GM21576 (cell line): Measurements from ENCODE around the gene TRUB1.
"Not testable (repeated sequence)": the region's sequence is repeated elsewhere in the genome, so short reads cannot be mapped to it uniquely, and the experiment has no call there.

ENCODE experiments used
- ATAC-seq: cut with Tn5 transposase; IDR thresholded peaks from one replicate; pipeline ENCODE4 v1.9.1; 2021; ENCODE audit warnings: mild to moderate bottlenecking, moderate library complexity; ENCODE audit not compliant: unreplicated experiment

Gene TRUB1

DNA sequence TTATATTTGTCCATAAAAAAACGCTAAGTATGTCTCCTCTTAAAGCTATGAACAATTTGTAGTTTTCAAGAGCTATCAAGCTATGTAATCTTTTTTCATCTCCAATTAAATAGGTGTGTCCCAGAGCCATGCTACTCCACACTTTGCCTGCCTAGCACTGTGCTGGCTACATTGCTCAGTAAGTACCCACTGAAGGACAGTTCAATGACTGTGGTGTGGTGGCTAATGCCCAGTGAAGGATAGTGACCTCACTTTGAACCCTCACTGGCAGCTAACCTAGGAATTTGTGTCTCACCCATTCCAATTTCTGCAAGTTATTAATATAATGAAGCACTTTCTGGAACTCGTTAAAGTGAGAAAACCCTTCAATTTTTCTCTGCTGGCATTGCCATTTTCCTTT, 14.4 kb upstream of the TRUB1 start:
- no peak for ATAC-seq

DNA sequence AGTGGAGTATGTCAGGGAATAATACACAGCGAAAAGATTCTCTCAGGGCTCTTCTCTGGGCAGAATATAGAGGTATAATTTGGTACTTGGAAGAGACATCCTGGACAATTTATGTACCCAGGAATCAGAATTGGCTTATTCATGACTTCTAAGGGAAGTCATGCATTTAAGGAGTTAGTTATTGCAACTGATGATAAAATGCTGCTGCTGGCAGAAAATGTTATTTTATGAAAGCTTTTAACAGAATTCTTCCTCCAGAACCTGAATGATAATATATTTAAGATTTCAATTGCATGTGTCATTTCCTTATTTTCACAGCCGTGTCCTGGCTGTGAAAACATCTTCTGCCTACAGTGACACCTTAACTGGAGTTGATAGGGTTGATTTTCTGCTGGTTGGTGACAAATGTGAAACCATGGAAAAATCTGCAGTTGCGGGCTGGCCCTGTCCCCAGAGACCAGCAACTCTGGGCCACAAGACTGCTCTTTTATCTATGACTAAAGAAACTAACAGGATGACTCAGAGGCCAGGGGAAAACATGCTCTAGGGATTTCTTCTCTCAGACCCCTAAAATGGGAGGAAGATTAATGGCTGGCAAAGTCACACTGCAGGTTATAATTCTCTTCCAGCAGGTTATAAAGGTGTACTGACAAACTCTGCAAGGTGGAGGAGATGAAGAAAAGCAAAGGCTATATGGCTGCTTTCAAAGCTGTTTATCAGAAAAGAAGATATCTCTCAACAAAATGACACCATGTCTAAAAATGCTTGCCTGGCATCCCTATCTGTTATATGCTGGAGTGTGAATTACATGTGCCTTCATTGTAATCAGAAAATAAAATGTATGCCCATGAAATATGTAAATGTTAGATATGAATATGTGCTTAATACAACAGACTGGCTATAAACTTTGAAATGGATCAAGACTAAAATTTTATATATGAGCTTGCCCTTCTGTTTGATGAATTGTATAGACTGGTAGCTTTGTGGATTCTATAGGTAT, 12.1 kb upstream of the TRUB1 start:
- peak; percentile 88 for ATAC-seq

DNA sequence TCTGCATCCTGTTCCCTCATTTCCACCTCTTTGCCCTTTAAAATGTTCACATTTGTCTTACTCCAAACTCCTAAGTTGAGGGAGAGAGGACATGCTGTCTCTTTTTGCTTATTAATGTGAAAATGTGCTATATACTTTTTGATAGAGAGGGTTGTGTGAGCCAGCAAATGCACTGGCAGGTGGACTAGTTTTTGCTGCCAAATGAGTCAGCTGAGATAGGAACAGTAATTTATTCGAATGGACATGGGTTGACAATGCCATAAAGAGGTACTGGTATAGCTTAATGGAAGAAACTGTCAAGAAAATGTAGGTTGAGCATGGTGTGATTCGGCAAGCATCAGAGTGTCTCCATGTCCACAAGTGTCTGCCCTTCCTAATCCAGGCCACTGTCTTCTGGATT, 9.2 kb upstream of the TRUB1 start:
- no peak for ATAC-seq

DNA sequence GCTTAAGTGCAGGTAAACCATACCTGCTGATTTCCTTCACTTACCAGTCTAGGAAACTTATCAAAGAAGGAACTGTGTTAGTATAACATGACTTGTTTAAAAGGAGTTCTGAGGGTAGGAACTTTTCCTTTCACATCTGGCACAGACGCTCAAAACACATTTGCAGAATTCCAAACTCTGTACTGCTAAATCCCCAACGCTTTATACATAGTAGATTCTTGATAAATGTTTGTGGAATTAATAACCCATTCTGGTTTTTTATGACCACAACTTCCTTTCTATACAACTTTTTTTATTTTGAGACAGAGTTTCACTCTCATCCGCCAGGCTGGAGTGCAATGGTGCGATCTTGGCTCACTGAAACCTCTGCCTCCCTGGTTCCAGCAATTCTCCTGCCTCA, 7.7 kb upstream of the TRUB1 start:
- no peak for ATAC-seq

DNA sequence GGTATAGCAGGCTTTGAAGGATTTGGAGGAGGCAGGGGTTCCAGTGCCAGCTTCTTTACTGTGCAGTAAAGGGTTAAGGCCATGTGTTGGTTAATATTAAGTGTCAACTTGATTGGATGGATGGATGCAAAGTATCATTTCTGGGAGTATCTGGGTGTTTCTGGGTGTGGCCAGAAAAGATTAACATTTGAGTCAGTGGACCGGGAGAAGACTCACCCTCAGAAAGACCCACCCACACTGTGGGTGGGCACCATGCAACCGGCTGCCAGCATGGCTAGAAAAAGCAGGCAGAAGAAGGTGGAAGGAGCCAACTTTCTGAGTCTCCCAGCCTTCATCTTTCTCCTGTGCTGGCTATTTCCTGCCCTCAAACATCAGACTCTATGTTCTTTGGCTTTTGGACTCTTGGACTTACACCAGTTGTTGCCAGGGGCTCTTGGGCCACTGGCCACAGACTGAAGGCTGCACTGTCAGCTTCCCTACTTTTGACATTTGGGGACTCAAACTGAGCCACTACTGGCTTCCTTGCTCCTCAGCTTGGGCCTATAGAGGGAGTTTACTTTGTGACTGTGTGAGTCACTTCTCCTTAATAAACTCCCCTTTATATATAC, 6.8 kb upstream of the TRUB1 start:
- ATAC-seq = no peak

DNA sequence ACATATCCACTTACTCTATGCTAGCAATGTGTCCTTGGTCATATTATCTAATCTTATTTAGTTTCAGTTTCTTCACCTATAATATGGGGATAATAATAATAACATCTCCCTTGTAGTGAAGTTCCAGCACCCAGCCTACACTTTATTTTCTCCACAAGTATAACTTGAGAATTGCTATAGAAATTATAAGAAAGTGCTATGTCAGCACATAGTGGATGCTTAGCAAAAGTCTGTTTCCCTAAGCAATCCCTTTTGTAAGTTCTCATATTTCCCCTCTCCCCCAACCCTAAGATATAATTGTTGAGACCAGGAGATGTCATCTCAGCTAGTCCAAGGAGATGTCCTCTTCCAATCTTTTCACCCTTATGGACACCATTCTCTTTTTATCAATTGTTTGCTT, 5.8 kb upstream of the TRUB1 start:
- ATAC-seq = no peak

DNA sequence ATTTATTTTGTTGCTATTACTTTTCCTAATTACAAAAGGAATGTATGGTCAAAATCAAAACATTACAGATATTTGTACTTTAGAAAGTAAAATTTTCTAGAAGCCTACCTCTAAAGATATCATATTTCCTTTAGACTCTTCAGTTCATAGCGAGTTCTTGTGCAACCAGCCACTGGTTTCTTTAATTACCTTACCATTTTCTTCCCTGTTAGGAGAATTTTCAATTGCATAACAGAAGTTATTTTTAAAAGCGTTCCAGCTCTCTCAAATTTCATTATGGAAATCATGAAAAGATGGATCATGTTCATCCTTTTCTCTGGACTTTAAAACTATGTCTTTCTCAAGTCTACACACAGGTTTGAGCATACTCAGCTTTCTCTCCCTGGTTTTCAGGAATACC, 5.0 kb upstream of the TRUB1 start:
- ATAC-seq = no peak

DNA sequence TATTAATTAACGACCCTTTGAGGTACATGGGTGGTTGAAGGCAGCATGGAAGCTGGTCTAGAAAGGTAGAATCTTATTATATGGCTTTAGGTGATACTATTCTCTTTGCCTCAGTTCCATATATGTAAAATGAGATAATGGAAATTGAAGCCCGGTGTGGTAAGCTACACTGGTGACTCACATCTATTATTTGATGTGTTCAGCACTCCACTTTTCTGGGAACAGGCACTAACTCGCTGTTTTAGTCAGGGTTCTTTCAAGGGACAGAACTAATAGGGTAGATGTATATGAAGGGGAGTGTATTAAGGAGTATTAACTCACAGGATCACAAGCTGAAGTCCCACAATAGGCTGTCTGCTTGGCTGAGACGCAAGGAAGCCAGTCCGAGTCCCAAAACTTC, 4.4 kb upstream of the TRUB1 start:
- ATAC-seq = no peak

DNA sequence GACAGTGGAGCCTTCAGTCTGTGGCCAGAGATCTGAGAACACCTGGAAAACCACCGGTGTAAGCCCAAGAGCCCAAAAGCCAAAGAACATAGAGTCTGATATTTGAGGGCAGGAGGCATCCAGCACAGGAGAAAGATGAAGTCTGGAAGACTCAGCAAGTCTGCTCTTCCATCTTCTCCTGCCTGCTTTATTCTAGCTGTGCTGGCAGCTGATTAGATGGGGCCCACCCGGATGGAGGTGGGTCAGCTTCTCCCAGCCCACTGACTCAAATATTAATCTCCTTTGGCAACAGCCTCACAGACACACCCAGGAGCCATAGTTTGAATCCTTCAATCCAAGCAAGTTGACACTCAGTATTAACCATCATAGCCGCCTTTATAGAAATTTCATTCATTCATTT, 4.0 kb upstream of the TRUB1 start:
- not testable (repeated sequence) for ATAC-seq

DNA sequence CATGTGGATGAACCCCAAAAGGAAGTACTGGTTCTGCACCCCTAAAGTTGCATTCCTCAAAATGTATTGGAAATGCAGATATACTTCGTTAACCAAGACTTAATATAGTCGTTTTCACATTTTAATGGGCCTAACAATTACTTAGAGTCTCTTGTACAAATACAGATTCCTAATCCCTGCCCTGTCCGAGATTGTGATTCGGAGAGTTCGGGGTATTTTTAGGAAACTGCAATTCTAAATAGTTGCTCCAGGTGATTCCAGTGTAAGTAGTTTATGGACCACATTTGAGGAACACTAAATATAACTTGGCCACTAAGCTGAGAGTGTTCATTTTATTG, 830 bp downstream of the TRUB1 start:
- no peak for ATAC-seq

DNA sequence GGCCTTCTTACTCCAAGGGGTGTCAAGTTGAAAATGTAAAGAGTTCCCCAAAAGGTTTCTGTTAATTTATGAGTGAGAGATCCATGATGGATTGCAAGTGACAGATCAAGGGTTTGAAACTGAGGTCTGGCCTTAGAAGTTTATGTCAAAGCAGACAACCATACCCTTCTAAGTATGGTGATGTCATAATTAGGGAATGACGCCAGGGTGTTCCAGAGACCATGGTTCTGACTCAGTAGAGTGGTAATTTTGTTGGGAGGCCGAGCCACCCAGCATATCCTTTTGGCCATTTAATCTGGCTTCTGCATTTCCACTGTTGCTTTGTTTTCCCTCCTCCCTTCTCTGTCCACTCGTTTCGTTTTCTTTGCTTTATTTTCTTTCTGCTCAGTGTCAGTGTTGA, 2.7 kb downstream of the TRUB1 start:
- ATAC-seq = no peak

DNA sequence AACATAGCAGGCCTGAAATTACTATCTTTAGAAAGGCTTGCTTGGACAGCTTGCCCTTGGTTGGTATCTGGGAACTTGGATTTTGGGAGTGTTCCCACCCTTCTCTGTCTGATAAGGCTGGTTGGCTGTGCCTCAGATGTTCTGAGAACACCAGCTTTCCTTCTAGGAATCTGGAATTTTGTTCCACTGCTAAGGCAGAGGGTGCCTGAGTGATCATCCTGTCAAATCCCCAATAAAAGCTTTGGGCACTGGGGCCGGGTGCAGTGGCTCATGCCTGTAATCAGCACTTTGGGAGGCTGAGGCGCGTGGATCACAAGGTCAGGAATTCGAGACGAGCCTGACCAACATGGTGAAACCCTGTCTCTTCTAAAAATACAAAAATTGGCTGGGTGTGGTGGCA, 5.0 kb downstream of the TRUB1 start:
- ATAC-seq = no peak

DNA sequence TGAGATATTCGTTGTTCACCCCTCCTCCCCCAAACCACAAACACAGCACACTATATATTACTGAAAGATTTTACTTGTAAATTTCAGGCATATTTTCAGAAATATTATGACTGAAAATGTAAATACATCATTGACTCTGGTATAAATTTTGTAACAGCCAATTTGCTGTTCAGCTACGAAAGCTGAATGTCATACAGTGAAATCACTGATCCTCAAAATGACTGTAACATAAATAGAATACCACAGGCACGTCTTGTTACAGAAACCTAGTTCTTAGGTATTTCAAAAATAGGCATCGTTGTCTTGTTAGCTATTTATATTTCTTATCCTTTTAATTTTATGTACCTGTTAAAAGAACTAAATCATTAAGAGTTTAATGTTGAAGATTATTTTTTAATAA, 15.1 kb downstream of the TRUB1 start:
- ATAC-seq = peak; percentile 65

DNA sequence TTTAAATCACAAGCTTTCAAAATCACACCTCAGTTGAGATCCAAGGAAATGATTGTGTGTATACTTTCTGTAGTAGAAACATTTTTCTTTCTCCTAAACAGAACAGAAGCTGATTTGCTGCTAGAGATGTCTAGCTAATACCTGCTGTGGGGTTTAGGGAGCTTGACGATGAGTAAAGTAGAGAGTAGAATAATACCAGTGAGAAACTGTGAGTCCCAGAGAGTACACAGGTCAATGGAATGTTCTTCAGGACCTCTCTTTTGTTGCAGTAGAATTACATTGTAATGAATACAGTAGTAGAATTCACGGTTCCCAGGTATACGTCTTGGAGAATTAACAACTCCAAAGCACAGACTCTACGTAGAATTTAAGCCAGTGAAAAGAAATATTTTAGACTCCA, 18.0 kb downstream of the TRUB1 start:
- no peak for ATAC-seq

DNA sequence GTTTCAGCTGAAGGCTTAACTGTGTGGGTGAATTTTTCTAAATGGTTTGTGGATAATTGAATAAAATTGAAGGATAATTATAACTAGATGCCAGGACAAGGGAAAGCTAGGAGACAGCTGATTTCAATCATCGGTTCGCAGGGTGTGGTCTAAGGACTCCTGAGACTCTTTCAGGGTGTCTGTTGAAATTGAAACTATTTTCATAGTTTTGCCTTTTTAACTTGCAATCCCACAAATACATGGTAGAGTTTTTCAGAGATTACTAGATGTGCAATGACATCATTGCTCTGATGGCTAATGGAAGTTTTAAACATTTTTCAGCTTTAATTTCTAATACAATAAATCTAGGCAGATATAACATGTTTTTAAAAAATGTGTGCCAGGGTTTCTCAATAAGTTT, 18.5 kb downstream of the TRUB1 start:
- peak; percentile 38 for ATAC-seq

DNA sequence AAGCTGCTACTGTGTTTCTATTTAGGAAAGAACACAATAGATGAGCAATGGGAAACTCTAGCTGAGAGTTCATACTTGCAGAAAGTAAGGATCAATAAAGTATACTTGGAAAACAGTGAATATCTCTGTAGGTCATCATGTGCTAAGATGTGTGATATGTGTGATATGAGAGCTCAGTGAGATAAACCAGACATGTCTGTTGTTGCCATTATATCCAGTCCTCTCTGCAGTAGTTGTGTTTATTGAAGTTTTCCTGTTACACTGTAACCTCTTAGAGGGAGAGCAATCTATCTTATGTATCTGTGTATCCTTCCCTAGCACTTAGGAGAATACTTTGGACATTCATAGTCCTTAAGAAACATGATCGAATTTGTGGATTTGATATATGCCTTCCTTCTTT, 19.1 kb downstream of the TRUB1 start:
- no peak for ATAC-seq

DNA sequence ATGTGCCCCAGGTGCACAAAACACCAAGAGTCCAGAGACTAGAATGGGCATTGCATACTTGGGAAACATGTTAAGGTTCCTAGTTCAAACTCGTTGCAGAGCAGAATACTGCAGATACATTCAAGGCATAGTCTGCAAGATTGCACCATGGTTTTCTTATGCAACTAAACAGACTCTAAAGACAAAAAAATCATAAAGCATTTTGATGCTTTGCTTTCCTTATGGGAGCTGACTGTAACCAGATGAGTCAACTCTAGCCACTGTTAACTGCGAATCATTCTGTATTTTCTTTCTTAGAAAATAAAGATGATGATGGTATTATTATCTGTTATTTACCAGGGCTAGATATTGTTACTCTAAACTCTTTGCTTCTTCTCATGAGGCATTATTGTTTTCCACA, 19.7 kb downstream of the TRUB1 start:
- ATAC-seq = no peak

DNA sequence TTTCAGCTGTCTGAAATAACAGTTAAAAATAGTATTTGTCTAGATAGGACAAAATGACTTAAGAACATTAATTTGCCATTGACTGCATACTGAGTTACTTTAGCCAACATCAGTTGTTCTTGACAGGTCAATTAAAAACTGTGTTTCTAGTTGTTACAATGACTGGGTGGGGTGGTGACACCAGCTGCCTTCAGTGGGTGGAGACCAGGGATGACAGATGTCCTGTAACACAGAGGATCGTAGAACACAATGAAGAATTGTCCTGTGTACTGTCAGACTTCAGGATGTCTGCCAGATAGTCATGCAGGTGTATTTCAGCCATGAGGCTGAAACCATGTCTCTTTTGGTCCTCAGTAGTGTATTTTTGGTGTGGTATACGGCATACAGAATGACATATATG, 24.4 kb downstream of the TRUB1 start:
- no peak for ATAC-seq

DNA sequence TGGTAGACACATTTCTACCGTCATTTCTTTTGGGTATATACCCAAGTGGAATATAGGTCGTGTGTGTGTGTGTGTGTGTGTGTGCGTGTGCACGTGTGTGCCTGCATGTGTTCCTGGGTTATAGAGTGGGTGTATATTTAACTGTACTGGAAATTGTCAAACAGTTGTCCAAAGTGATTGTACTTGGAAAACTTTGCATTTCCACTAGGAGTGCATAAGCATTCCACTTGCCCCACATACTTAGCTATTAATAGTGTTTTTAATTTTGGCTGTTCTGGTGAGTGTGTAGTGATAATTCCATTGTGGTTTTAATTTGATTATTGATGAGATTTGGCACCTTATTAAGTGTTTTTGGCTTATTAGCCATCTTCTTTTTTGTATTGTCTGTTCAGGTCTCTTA, 25.9 kb downstream of the TRUB1 start:
- no peak for ATAC-seq

DNA sequence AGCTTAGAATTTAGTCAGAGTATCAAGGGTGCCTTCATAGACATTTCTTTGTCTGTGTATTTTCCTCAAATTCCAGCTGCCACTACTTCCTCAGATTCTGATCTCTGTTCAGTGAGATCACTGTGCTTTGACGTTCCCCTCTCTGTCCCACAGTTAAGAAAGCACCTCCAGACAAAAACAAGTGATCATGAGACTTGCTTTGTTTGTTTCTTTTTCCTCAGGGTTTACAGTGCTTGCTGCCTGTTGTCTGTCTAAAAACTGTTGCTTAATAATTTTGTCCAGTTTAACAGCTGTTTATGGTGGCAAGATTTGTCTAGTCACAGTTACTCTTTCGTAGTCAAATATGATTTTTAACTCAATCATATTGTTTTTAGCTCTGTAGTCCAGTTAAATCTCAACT, 29.1 kb downstream of the TRUB1 start:
- no peak for ATAC-seq

DNA sequence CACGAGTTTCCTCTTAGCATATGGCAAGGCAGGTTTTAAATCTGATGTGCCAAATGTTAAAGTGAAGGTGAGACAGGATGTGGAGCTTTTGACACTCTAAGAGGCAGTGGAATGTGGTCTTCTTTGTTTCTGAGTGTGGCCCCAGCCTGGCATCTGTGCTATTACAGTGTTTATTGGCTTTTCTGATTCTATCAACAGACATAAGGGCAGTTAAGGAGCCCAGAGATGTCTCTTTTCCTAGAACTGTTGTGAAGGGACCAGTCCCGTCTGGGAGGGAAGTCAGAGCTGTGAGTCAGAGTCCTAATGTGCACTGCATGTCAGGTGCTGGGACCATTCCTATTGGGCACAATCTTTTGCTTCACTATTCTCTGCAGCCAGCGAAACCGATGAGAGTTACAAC, 32.5 kb downstream of the TRUB1 start:
- ATAC-seq = no peak

DNA sequence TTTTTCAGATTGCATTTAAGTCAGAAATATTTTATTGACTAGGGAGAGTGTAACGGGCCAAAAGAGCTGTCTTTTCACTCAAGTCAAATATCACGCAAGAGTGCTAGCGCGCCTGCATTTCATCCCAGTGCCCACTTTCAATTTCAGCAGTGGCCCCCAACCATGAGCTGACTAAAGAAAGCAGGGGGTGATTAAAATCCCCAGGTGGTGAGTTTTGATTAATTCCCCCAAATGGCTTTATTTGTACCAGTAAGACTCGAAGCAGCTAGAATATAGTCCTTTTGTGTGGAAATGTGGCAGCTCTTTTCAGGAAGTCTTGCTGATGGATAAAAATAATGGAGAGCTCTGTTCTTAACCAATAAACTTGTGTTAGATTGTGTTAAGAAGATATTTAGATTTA, 35.3 kb downstream of the TRUB1 start:
- ATAC-seq = no peak

DNA sequence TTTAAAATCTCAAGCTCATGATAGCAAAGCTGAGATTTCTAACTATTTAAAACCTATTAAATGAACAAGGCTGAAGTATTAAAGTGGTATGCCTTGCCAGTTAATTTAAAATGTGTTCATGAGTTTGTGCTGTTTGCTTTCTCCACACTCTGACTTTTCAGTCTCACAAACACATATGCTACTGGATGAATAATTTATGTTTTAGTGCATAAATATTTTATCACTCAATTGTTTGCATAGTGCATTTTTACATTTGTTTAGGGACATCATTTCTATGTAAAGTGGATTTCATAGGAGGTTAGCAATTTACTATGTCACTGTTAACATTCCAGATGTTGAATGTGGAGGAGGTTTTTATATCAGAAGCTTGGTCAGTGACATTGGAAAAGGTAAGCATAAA, 36.0 kb downstream of the TRUB1 start:
- no peak for ATAC-seq
